Neuronal stem cell (in vitro differentiated cells): Measurements from ENCODE around the gene PLEKHH3.

ENCODE experiments used
- DNase-seq: peaks from one replicate; pipeline ENCODE4 v3.0.0-alpha.2; 2013; ENCODE audit warnings: low spot score
- H2AFZ ChIP-seq: one replicate; pipeline ENCODE4 v1.6.1; 2013; ENCODE audit warnings: mild to moderate bottlenecking, low read length, inconsistent platforms
- H2AK5ac ChIP-seq: 2 replicates; pipeline ENCODE4 v1.6.1; 2013; ENCODE audit warnings: low read depth, mild to moderate bottlenecking, inconsistent platforms, low read length, moderate library complexity, mixed read lengths
- H2BK120ac ChIP-seq: 2 replicates; pipeline ENCODE4 v1.6.1; 2013; ENCODE audit warnings: low read depth, mild to moderate bottlenecking, inconsistent platforms, low read length, moderate library complexity, mixed read lengths
- H2BK12ac ChIP-seq: one replicate; pipeline ENCODE4 v1.6.1; 2013; ENCODE audit warnings: low read length, inconsistent platforms
- H2BK15ac ChIP-seq: 2 replicates; pipeline ENCODE4 v1.6.1; 2013; ENCODE audit warnings: mild to moderate bottlenecking, low read length, inconsistent platforms, mixed read lengths
- H2BK5ac ChIP-seq: one replicate; pipeline ENCODE4 v1.6.1; 2013; ENCODE audit warnings: inconsistent platforms, mild to moderate bottlenecking, low read length, moderate library complexity
- H3K14ac ChIP-seq: one replicate; pipeline ENCODE4 v1.6.1; 2013; ENCODE audit warnings: low read length, inconsistent platforms
- H3K18ac ChIP-seq: 2 replicates; pipeline ENCODE4 v1.6.1; 2013; ENCODE audit warnings: low read length, inconsistent platforms
- H3K23ac ChIP-seq: 2 replicates; pipeline ENCODE4 v1.6.1; 2013; ENCODE audit warnings: low read depth, mild to moderate bottlenecking, mixed read lengths, low read length, inconsistent platforms; ENCODE audit not compliant: poor library complexity
- H3K27ac ChIP-seq: replicated peaks from 3 replicates; pipeline ENCODE4 v1.5.1; 2013; ENCODE audit warnings: low read length, inconsistent platforms
- H3K27me3 ChIP-seq, 3 experiments: 2 replicates each; pipeline ENCODE4 v1.6.1; 2013; ENCODE audit warnings: low read length in 3 of 3, mild to moderate bottlenecking in 2 of 3, inconsistent platforms in 1 of 3, low read depth in 1 of 3, mixed read lengths in 1 of 3, moderate library complexity in 1 of 3; ENCODE audit not compliant: control insufficient read depth in 3 of 3, insufficient read depth in 3 of 3
- H3K36me3 ChIP-seq, 2 donors: replicated peaks in 1 of 2; 2 replicates each; pipeline ENCODE4 v1.6.1; 2013; ENCODE audit warnings: low read length in 2 of 2; ENCODE audit not compliant: control insufficient read depth in 2 of 2, insufficient read depth in 2 of 2
- H3K4ac ChIP-seq: 2 replicates; pipeline ENCODE4 v1.6.1; 2013; ENCODE audit warnings: inconsistent platforms, mild to moderate bottlenecking, low read length, moderate library complexity
- H3K4me1 ChIP-seq, 2 donors: 1 replicate in 1 of 2; 2 replicates in 1 of 2; pipeline ENCODE4 v1.6.1; 2013; ENCODE audit warnings: low read length in 2 of 2, low read depth in 1 of 2; ENCODE audit not compliant: control insufficient read depth in 2 of 2, insufficient read depth in 1 of 2
- H3K4me2 ChIP-seq: one replicate; pipeline ENCODE4 v1.6.1; 2013; ENCODE audit warnings: mild to moderate bottlenecking, low read length, inconsistent platforms; ENCODE audit not compliant: insufficient read depth, poor library complexity, severe bottlenecking
- H3K4me3 ChIP-seq, 2 donors: 2 replicates each; pipeline ENCODE4 v1.5.1; 2013; ENCODE audit warnings: low read length in 2 of 2, mild to moderate bottlenecking in 2 of 2, inconsistent platforms in 1 of 2, moderate library complexity in 1 of 2
- H3K79me1 ChIP-seq: one replicate; pipeline ENCODE4 v1.6.1; 2013; ENCODE audit warnings: low read depth, mild to moderate bottlenecking, inconsistent platforms, low read length, moderate library complexity
- H3K9ac ChIP-seq: one replicate; pipeline ENCODE4 v1.6.1; 2013; ENCODE audit warnings: mild to moderate bottlenecking, low read depth, low read length, inconsistent platforms; ENCODE audit not compliant: poor library complexity
- H3K9me3 ChIP-seq, 2 donors: replicated peaks in 1 of 2; 2 replicates each; pipeline versions ENCODE3 to v1.6.1; 2013; ENCODE audit warnings: low read length in 2 of 2, mild to moderate bottlenecking in 2 of 2, inconsistent platforms in 1 of 2, low read depth in 1 of 2, mixed read lengths in 1 of 2, moderate library complexity in 1 of 2; ENCODE audit not compliant: control insufficient read depth in 2 of 2, insufficient read depth in 1 of 2
- H4K8ac ChIP-seq: one replicate; pipeline ENCODE4 v1.6.1; 2013; ENCODE audit warnings: low read depth, mild to moderate bottlenecking, inconsistent platforms, low read length, moderate library complexity
- H4K91ac ChIP-seq: one replicate; pipeline ENCODE4 v1.6.1; 2013; ENCODE audit warnings: low read length, low read depth, mild to moderate bottlenecking, inconsistent platforms; ENCODE audit not compliant: poor library complexity
- WGBS, 2 donors: extraction: QIAGEN DNeasy Blood & Tissue Kit; methylation state at CpG; one replicate each; pipeline ENCODE4 v1.1.7; 2013; ENCODE audit warnings: missing lambda C conversion rate in 2 of 2, mixed read lengths in 1 of 2; ENCODE audit not compliant: insufficient read length in 2 of 2, insufficient replicate concordance in 1 of 2; ENCODE audit errors: extremely low coverage in 2 of 2; 5-methylcytosine and 5-hydroxymethylcytosine counted together

PLEKHH3 gene

GRCh38 chr17:42675348-42675964 lies 1.3 kb downstream of the PLEKHH3 start:
- DNase-seq = no peak
- Histone ChIP-seq H3K9me3 (peaks cover 0 to 2% of the 10 kb centered on the region in 2 donors), H3K4me1 (peaks cover 24 to 49% of the 10 kb centered on the region in 2 donors), H3K4ac (peak overlapping the region; percentile 76), H2BK120ac (no peak overlapping the region), H3K4me3 (peak overlapping the region; percentile 93 to 94), H3K18ac (peak overlapping the region; percentile 98), H3K27ac (no peak overlapping the region), H3K23ac (peak overlapping the region; percentile 97), H2BK5ac (peak overlapping the region; percentile 94), H4K8ac (no peak overlapping the region), H2AK5ac (peak overlapping the region; percentile 94), H4K91ac (no peak overlapping the region), H2BK15ac (peak overlapping the region; percentile 97), H3K9ac (peak overlapping the region; percentile 98), H2AFZ (peak overlapping the region; percentile 93), H2BK12ac (peak overlapping the region; percentile 41), H3K14ac (peak overlapping the region; percentile 96), H3K4me2 (peak overlapping the region; percentile 99), H3K27me3 (peaks cover 0 to 55% (median 10%) of the 10 kb centered on the region in 3 experiments), H3K36me3 (peaks cover 4 to 36% of the 10 kb centered on the region in 2 donors), H3K79me1 (peaks cover 18% of the 10 kb centered on the region)
- WGBS, 2 donors = no CpG with 5 or more reads among the region's 27 CpGs

GRCh38 chr17:42674755-42675347 lies 1.9 kb downstream of the PLEKHH3 start:
- peaks cover 19% of the 10 kb centered on the region for H3K79me1 ChIP-seq
- H2BK12ac ChIP-seq = no peak overlapping the region
- no peak for DNase-seq
- H3K9ac ChIP-seq = no peak overlapping the region
- peak overlapping the region; percentile 89 for H3K23ac ChIP-seq
- no peak overlapping the region for H2BK120ac ChIP-seq
- peak overlapping the region; percentile 66 for H3K4ac ChIP-seq
- H2AK5ac ChIP-seq = peak overlapping the region; percentile 75
- peaks cover 4 to 39% of the 10 kb centered on the region in 2 donors for H3K36me3 ChIP-seq
- no peak overlapping the region for H3K14ac ChIP-seq
- peaks cover 0 to 58% (median 10%) of the 10 kb centered on the region in 3 experiments for H3K27me3 ChIP-seq
- peak overlapping the region; percentile 84 for H3K18ac ChIP-seq
- WGBS, 2 donors = no CpG with 5 or more reads among the region's 9 CpGs
- H3K9me3 ChIP-seq = peaks cover 0 to 2% of the 10 kb centered on the region in 2 donors
- no peak overlapping the region for H4K8ac ChIP-seq
- peaks cover 18 to 47% of the 10 kb centered on the region in 2 donors for H3K4me1 ChIP-seq
- no peak overlapping the region for H2AFZ ChIP-seq
- H3K4me3 ChIP-seq = peak overlapping the region; percentile 93 to 94
- H4K91ac ChIP-seq = no peak overlapping the region
- H2BK15ac ChIP-seq = no peak overlapping the region
- no peak overlapping the region for H3K27ac ChIP-seq
- peak overlapping the region; percentile 94 for H2BK5ac ChIP-seq
- peak overlapping the region; percentile 99 for H3K4me2 ChIP-seq

GRCh38 chr17:42673885-42674754 lies 2.7 kb downstream of the PLEKHH3 start:
- Histone ChIP-seq H4K8ac (no peak overlapping the region), H3K4ac (no peak overlapping the region), H3K23ac (peak overlapping the region; percentile 29), H2AK5ac (peak overlapping the region; percentile 84), H3K27me3 (peaks cover 0 to 58% (median 10%) of the 10 kb centered on the region in 3 experiments), H3K14ac (no peak overlapping the region), H3K79me1 (peaks cover 19% of the 10 kb centered on the region), H4K91ac (no peak overlapping the region), H2AFZ (no peak overlapping the region), H2BK15ac (no peak overlapping the region), H3K9ac (peak overlapping the region; percentile 16), H3K4me2 (peak overlapping the region; percentile 28), H3K27ac (no peak overlapping the region), H3K36me3 (peaks cover 4 to 46% of the 10 kb centered on the region in 2 donors), H3K4me1 (peaks cover 17 to 44% of the 10 kb centered on the region in 2 donors), H3K4me3 (peak overlapping the region in 1 of 2 donors; percentile 94), H2BK120ac (no peak overlapping the region), H3K18ac (peak overlapping the region; percentile 44), H2BK12ac (no peak overlapping the region), H3K9me3 (peaks cover 0 to 2% of the 10 kb centered on the region in 2 donors), H2BK5ac (no peak overlapping the region)
- DNase-seq = no peak
- WGBS, 2 donors = no CpG with 5 or more reads among the region's 32 CpGs
